Bronchial epithelial cell (primary cell): Measurements from ENCODE around the gene MPV17. TPM values are rescaled to one million over a fixed set of nuclear protein-coding genes. Genes with fewer than 3 reads are reported as not detected.
A peak's percentile ranks its signal among the peaks of the same experiment; 100 is the strongest.
"Not testable (repeated sequence)": the region's sequence is repeated elsewhere in the genome, so short reads cannot be mapped to it uniquely, and the experiment has no call there.

Experiments used
- DNase-seq: peaks from one replicate; pipeline ENCODE4 v3.0.0-alpha.2; 2010; ENCODE audit warnings: low read depth
- FAIRE-seq: peaks from 2 replicates; lab custom pipeline; 2011; peaks lifted over from hg19 to GRCh38; lab: Jason Lieb, UNC
- H3K27me3 ChIP-seq: 2 replicates; pipeline ENCODE4 v1.5.1; 2011; ENCODE audit warnings: low read length; ENCODE audit not compliant: control insufficient read depth, insufficient read depth
- H3K36me3 ChIP-seq: 2 replicates; pipeline ENCODE4 v1.5.1; 2011; ENCODE audit warnings: low read length; ENCODE audit not compliant: control insufficient read depth, insufficient read depth
- H3K4me3 ChIP-seq: 2 replicates; pipeline ENCODE4 v1.5.1; 2011; ENCODE audit warnings: mild to moderate bottlenecking, low read depth, low read length, control low read depth
- CTCF ChIP-seq: IDR thresholded peaks from 2 replicates; pipeline ENCODE4 v1.5.1; 2011; ENCODE audit warnings: mild to moderate bottlenecking, moderate library complexity, low read length, control low read depth, inconsistent platforms; ENCODE audit not compliant: insufficient read depth, severe bottlenecking
- total RNA-seq: library from RNA; depleted of rRNA; stranded (reverse); fragments of >200 nt; gene quantifications from 2 replicates; pipeline ENCODE4 v1.2.1, GENCODE V29; 2014

Gene MPV17
- total RNA-seq, 1 donor from 2014 or later, result 55.3 TPM

GRCh38 chr2:27280826-27281225 is 42.1 kb downstream of the MPV17 start:
- H3K27me3 ChIP-seq, result peaks cover 5% of the 10 kb centered on the region
- no peak for TF ChIP-seq CTCF
- no peak overlapping the region for H3K4me3 ChIP-seq
- FAIRE-seq (no peak), DNase-seq (no peak)
- no peaks in the 10 kb centered on the region for H3K36me3 ChIP-seq

- peaks cover 4% of the 10 kb centered on the region for H3K27me3 ChIP-seq
- no peak for TF ChIP-seq CTCF
- no peak for DNase-seq
Observed at GRCh38 chr2:27278010-27278409, 44.9 kb downstream of the MPV17 start.

GRCh38 chr2:27275211-27276150 is 47.4 kb downstream of the MPV17 start, which contains the start of gene DNAJC5G:
Gene DNAJC5G (plus strand): TSS chr2:27275433. CDS start chr2:27276729, 1,296 bp downstream.
- no peak for DNase-seq
- TF ChIP-seq CTCF, result no peak
- Histone ChIP-seq H3K4me3 (no peak within 1 kb of the TSS), H3K36me3 (no peaks in the 10 kb centered on the region), H3K27me3 (peaks cover 2% of the 10 kb centered on the region)
- no peak for FAIRE-seq

More at GRCh38 chr2:27278010-27278409, 44.9 kb downstream of the MPV17 start:
- Histone ChIP-seq H3K4me3 (no peak overlapping the region), H3K36me3 (no peaks in the 10 kb centered on the region)
- FAIRE-seq, result no peak

GRCh38 chr2:27272537-27273522 is 50.1 kb downstream of the MPV17 start:
- H3K36me3 ChIP-seq, H3K27me3 ChIP-seq, FAIRE-seq, H3K4me3 ChIP-seq: not testable (repeated sequence)
- DNase-seq, result peak; percentile 23

GRCh38 chr2:27271631-27272340 is 51.1 kb downstream of the MPV17 start:
- FAIRE-seq (no peak), DNase-seq (no peak)
- Histone ChIP-seq H3K4me3 (no peak overlapping the region), H3K36me3 (no peaks in the 10 kb centered on the region), H3K27me3 (peaks cover 3% of the 10 kb centered on the region)
- TF ChIP-seq CTCF, result no peak
